ENCODE data around the gene DKK2.

The DKK2 gene

GRCh38 chr4:107017443-107018343 lies 18.4 kb downstream of the DKK2 start:
- DNase-seq (ENCODE audit: low read depth, low spot score), result no peak

- DNase-seq (ENCODE audit: low read depth, low spot score), result no peak
These were observed 24.8 kb downstream of the DKK2 start for GRCh38 chr4:107011312-107011711.

GRCh38 chr4:107009196-107009968 lies 26.7 kb downstream of the DKK2 start:
- DNase-seq (ENCODE audit: low read depth, low spot score), result no peak

DNA sequence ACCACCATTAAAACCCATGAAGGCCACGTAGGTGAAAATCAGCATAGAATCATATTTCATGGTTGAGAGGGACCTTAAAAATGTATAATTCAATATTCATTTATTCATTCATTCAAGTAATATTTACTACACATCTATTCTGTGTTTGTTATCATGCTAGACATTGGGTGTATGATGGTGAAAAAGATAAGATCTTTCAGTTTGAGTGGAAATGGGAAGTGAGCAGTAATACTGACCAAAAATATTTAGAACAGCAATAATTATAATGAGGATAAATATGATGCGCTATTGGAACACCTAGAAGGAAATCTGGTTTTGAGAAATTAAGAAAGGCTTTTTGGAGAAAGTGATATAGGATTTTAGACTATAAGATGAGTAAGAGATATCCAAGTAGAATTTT lies 28.0 kb downstream of the DKK2 start:
- no peak for DNase-seq (ENCODE audit: low read depth, low spot score)

GRCh38 chr4:107006218-107006617 lies 29.9 kb downstream of the DKK2 start:
- DNase-seq (ENCODE audit: low read depth, low spot score), result no peak

DNA sequence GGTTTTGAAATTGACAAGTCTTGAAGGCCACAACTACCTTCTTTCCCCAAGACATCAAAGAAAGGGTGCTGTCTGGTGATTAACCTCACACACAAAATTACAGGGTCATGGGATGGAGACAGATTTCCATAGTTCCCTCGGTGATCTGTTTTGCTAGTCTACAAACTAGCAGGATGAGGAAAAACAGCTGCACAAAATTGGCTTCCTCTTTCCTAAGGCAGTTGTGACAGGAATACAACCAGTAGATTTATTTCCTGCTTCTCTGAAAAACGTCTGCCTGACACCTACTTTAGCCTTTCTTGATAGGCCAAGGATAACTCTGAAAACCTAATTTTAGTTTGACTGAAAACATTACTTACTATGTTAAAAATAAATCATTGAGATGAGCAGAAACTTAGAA lies 39.6 kb downstream of the DKK2 start:
- no peak for DNase-seq (ENCODE audit: low read depth, low spot score)

DNA sequence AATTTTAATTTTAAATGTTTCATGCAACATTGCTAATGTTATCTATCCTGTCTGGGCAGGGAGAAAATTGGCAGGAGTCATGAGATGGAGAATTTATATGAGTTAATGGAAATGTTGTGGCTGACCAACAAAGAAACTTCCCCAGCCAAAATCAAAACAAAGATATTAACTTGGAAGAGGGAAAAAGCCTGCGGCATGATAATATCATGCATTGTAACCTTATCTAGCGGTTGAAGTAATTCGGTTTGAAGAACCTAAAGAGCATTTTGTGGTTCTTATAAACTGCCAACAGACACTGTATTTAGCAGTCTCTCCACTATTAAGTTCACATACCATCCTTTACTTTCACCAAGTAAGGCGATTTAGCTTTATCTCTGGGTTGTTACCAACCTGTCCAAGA lies 42.3 kb downstream of the DKK2 start:
- DNase-seq (ENCODE audit: low read depth, low spot score), result peak; percentile 4

DNA sequence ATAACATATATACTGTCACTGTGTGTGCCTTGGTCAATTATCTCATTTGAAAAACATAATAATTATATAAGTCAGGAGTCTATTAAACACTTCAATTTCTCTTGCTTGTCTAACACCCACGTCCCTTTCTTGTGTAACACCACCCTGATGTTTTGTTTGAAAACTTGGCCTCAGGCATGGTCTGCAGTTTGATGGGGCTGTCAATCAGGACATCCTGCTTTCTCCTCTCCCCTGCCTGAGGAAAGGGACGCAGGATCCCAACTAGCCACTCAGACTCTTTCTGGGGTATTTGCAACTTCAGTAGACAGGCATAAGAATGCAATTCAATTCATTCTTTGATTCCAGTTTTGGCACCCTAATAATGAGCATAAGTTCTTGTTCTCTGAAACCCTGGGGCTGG lies 48.8 kb downstream of the DKK2 start:
- no peak for DNase-seq (ENCODE audit: low read depth, low spot score)

DNA sequence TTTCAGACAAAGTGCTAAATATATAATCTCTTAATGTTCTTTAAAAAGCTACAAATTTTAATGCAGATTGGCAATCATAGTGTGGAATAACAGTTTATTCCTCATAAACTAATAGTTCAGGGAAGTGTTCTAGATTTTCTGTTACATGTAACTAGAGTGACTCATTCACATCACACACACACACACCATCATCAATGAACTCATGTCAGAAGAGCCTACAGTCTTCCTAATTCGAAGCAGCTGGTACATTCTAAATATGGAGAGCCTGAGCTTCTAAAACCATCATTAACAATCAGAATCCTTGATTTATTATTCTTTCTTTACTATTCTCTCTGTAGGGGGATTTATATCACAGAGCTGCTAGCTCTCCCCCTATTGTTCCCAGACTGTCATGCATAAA lies 49.6 kb downstream of the DKK2 start:
- DNase-seq (ENCODE audit: low read depth, low spot score), result no peak

- DNase-seq (ENCODE audit: low read depth, low spot score), result no peak
These were observed 50.3 kb downstream of the DKK2 start for GRCh38 chr4:106985830-106986229.

DNA sequence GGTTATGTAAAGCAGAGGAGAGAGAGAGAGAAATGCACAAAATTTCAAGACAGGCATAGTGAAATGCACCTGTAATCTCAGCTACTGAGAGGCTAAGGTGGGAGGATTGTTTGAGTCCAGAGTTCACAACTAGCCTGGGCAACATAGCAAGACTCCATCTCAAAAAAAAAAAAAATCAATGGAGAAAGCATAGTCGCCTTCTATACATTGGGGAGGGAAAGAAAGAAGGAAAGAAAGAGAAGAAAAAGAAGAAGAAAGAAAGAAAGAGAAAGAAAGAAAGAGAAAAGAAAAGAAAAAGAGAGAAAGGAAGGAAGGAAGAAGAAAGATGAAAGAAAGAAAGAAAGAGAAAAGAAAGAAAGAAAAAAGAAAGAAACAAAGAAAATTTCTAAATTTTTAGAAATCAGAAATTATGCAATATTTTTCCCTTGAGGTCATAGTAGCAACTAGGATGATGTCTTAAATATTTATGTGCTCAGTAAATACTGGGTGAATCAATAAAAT lies 53.4 kb downstream of the DKK2 start:
- no peak for DNase-seq (ENCODE audit: low read depth, low spot score)

DNA sequence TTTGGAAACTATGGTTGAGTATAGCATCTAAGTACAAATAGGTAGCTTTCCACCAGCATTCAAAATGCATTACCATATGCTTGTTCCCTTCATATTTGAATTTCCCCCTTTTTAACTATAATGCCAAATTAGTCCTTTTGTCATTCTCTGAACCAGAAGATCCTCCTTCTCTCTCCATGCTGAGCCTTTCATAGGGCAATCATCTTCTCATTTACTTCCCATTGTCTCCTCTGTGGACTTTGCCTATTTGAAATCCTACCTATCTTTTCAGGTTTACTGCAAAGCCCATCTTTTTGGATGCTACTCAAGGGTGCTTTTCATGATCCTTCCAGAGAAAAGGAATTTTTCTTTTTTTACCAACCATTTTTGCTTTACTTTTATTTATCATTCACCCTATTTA lies 54.7 kb downstream of the DKK2 start:
- DNase-seq (ENCODE audit: low read depth, low spot score), result no peak

DNA sequence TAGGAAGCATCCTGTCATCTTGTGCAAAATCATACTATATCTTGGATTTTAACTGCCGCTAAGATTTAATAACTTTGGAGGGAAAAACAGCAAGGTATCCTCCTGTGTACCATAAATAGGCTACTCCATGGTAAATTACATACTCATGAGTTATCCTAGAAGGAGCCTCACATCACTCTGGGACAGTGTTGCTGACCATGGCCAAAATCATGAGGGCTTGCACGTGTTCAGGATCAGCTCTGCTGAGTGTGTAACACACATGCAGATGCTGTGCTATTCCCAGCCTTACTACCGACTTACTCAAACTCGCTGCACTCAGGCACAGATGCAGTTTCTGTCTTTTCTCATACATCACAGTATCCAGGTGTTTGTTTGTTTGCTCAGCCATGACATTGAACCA lies 56.6 kb downstream of the DKK2 start:
- no peak for DNase-seq (ENCODE audit: low read depth, low spot score)

- no peak for DNase-seq (ENCODE audit: low read depth, low spot score)
These were observed 57.9 kb downstream of the DKK2 start for GRCh38 chr4:106978046-106978774.

- peak; percentile 38 for DNase-seq (ENCODE audit: low read depth, low spot score)
These were observed 64.5 kb downstream of the DKK2 start for GRCh38 chr4:106971636-106972035.

GRCh38 chr4:106967892-106968291 lies 68.2 kb downstream of the DKK2 start:
- DNase-seq (ENCODE audit: low read depth, low spot score), result no peak

DNA sequence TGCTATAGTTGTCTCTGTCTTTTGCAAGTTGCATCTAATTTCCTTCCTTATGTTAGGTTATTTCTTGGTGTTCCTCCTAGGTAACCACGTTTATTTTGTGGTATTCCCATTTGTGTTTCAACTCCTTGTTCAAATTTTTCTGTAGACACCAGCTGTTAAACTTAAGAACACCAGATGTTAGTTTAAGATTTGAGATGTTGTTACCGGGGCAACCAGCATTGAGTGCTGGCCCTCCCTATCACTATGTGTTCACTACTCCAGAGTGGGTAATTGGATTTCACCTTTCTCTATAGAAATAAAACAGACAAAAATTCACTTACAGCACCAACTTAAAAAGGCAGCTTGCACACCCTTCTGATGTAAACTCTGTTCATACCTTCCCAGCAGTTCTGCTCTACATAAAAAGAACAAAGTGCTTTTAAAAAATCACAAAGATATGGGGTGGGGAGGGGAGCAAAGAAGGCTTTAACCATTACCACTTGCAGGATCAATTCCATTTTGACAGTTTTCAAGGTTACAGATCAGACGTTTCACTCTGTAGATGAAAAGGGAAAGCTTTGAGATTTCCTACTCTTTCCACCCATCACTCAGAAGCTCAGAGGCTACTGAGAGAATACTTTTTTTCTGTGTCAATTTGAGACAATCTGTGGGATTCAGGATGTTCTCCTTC lies 82.9 kb downstream of the DKK2 start:
- DNase-seq (ENCODE audit: low read depth, low spot score), result no peak

DNA sequence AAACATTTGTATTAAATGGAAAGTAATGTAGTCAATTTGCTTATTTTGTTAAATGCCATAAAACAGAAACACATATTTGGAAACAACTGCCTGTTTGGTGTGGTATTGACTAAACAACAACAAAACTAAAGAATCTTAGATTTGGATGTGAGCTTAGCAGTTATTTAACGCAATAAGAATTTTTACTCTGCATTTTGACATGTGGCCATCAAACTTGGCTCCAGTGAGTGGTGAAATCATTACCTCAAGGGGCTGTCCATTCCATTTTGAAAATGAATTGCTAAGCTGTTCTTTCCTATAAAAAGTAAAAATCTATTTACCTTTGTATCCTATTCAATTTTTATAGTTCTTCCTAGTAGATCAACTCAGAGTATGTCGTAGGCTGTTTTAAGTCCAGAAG lies 84.2 kb downstream of the DKK2 start:
- DNase-seq (ENCODE audit: low read depth, low spot score), result no peak

GRCh38 chr4:106941841-106942240 lies 94.3 kb downstream of the DKK2 start:
- no peak for DNase-seq (ENCODE audit: low read depth, low spot score)

DNA sequence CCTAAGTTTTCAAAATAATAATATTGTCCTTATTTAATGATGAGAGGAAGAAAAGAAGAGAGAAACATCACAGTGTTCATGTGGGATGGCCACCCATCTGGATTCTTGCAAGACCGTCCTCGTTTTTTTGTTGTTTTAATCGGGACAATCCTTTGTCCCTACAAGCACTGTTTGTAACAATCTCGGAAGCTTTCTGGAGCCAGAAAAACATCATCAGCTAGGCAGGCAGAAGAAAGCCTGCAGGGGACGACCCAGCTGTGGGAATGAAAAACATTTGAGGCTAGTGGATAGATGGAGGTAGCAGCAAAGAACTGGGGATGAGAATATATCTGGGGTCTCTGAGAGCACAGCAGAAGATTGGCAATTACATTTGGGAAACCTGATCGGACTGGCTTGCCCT lies 105.6 kb downstream of the DKK2 start:
- no peak for DNase-seq (ENCODE audit: low read depth, low spot score)

DNA sequence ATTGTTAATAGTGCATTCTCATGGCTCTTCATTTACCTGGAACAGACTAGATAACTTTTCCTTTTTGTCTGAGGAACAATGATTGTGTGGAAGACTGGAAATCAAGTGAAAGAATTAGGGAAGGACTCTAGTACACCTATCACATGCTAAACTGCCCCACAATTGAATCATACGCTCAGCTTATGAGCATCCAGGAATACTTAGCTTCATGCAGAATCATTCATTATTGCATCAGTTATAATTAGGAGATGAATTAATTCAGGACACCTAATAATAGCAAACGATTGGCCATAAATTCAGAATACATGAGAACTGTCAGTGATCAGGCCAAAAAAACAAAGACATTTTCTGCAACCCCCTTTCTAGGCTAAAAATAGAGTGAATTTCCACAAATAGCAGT lies 106.9 kb downstream of the DKK2 start:
- DNase-seq (ENCODE audit: low read depth, low spot score), result no peak

DNA sequence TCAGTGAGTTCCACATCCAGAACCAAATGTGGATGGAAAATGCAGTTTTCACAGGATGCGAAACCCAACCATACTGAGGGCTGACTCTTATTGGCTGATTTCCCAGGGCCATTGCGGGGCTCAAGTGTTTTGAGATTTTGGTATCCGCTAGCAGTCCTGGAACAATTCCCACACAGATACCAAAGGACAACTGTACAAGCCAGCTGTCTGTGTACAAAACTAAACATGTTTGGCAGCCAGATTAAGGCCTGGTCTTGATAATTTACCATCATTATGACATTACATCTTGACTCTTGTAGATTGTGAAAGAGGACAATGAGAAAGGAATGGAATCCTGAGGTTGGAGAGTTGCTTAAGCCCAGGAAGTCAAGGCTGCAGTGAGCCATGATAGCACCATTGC lies 121.9 kb downstream of the DKK2 start:
- no peak for DNase-seq (ENCODE audit: low read depth, low spot score)
